ENCODE data around the gene EIF5AL1. TPM values are rescaled to one million over a fixed set of nuclear protein-coding genes. Genes with fewer than 3 reads are reported as not detected.

Gene EIF5AL1
- total and polyA plus RNA-seq, 12 donors: 0.10 to 1.9 (median 0.43) TPM; not detected in 3

GRCh38 chr10:79563426-79563825 is 51.1 kb downstream of the EIF5AL1 start:
- TF ChIP-seq CTCF (IDR thresholded peaks at IDR 0.05) (no peak), POLR2A (IDR thresholded peaks at IDR 0.05) (no peak)
- WGBS, 4 donors: 48 to 60% (median 50%) methylated on average over 4 of the region's 4 CpGs
- intact Hi-C loops (cut with DNase I): loop anchor here (5.0 to 10.0 kb wide), 2 partner anchors 341 to 369 kb away; no protein-coding TSS in a partner anchor

More at GRCh38 chr10:79563426-79563825, 51.1 kb downstream of the EIF5AL1 start:
- Histone ChIP-seq H3K36me3 (replicated peaks in 1 of 2) (no peaks in the 10 kb centered on the region), H3K27me3 (peaks cover 18% of the 10 kb centered on the region), H3K4me3 (no peak overlapping the region), H3K9me3 (replicated peaks in 1 of 3) (peaks cover 0 to under 1% (median 0%) of the 10 kb centered on the region in 3 donors), H3K4me1 (replicated peaks in 1 of 2) (no peaks in the 10 kb centered on the region), H3K27ac (no peak overlapping the region)
- DNase-seq: no peak

Small RNA genes within 50 kb of the gene (small RNA-seq; reads per million reads assigned to genes)
- gene BX248123.2: 0 reads per million in 2 donors
- 0 reads per million in 2 donors for gene RPS12P18

Other genes starting within 250 kb of the EIF5AL1 start
- 100 to 1,000 TPM; 179 to 619 (median 233) TPM for gene PPIF, start 165.1 kb upstream of the EIF5AL1 start, total RNA-seq
- gene PPIF, start 165.1 kb upstream of the EIF5AL1 start, polyA plus RNA-seq: 100 to 1,000 TPM in 1 of 3 donors, 10 to 100 TPM in 2; 43.8 to 564 (median 74.3) TPM
- gene ZCCHC24, start 66.9 kb upstream of the EIF5AL1 start, total RNA-seq: 10 to 100 TPM in 8 of 9 donors, 1 to 10 TPM in 1; 5.8 to 49.0 (median 27.6) TPM
- 10 to 100 TPM in 2 of 3 donors, 1 to 10 TPM in 1; 8.7 to 19.9 (median 12.9) TPM for gene ZCCHC24, start 66.9 kb upstream of the EIF5AL1 start, polyA plus RNA-seq
- 10 to 100 TPM in 1 of 9 donors, 1 to 10 TPM in 1, under 1 TPM in 2, not detected in 5; 0.06 to 10.1 (median 4.5) TPM for gene SFTPA2, start 47.9 kb downstream of the EIF5AL1 start, total RNA-seq
- gene SFTPA2, start 47.9 kb downstream of the EIF5AL1 start, polyA plus RNA-seq: under 1 TPM in 2 of 3 donors, not detected in 1; 0.15 to 0.77 TPM
- gene SFTPA1, start 98.4 kb downstream of the EIF5AL1 start, total RNA-seq: 10 to 100 TPM in 1 of 9 donors, 1 to 10 TPM in 1, under 1 TPM in 1, not detected in 6; 0.81 to 11.2 (median 6.9) TPM
- under 1 TPM in 2 of 3 donors, not detected in 1; 0.09 to 0.84 TPM for gene SFTPA1, start 98.4 kb downstream of the EIF5AL1 start, polyA plus RNA-seq
- 1 to 10 TPM in 3 of 9 donors, under 1 TPM in 5, not detected in 1; 0.28 to 1.2 (median 0.76) TPM for gene NUTM2B, start 190.7 kb downstream of the EIF5AL1 start, total RNA-seq
- gene NUTM2B, start 190.7 kb downstream of the EIF5AL1 start, polyA plus RNA-seq: 10 to 100 TPM in 1 of 3 donors, under 1 TPM in 2; 0.22 to 11.8 (median 0.54) TPM